ENCODE results near the gene SORCS2. TPM values are rescaled to one million over a fixed set of nuclear protein-coding genes. Genes with fewer than 3 reads are reported as not detected.
A peak's percentile ranks its signal among the peaks of the same experiment; 100 is the strongest.

SORCS2 gene
- polyA plus RNA-seq, 1 donor (not counting 4 experiments of a cell fraction or from before 2014, with no cell fraction given) = 0.09 TPM

- peak overlapping the region; percentile 59 for H3K4me2 ChIP-seq (ENCODE audit: control insufficient read depth, extremely low read depth, insufficient read depth, low read depth, low read length)
- no peak overlapping the region for H2AFZ ChIP-seq (ENCODE audit: control insufficient read depth, low read length)
- H3K9me1 ChIP-seq (ENCODE audit: control insufficient read depth, extremely low read depth, insufficient read depth, low read length) = no peaks in the 10 kb centered on the region
- H3K36me3 ChIP-seq (ENCODE audit: control insufficient read depth in 2 of 2, extremely low read depth in 1 of 2, insufficient read depth in 2 of 2, low read length in 2 of 2) = no peaks in the 10 kb centered on the region
- FAIRE-seq (peak; percentile 96), DNase-seq (ENCODE audit: low read depth, low spot score) (peak; percentile 81)
- H3K9me3 ChIP-seq (ENCODE audit: control insufficient read depth, low read depth, low read length) = no peaks in the 10 kb centered on the region
- H3K27me3 ChIP-seq (ENCODE audit: control insufficient read depth, extremely low read depth, insufficient read depth, low read length) = peaks cover 37% of the 10 kb centered on the region
- peak overlapping the region; percentile 6 for H3K9ac ChIP-seq (ENCODE audit: control insufficient read depth, extremely low read depth, insufficient read depth, low read length)
- dilution Hi-C loops (cut with MboI; ENCODE audit: extremely low pct_ligation_motif_present, low sequenced_read_pairs) = no loop called here
- peak overlapping the region; percentile 31 for H3K27ac ChIP-seq (ENCODE audit: control insufficient read depth, insufficient read depth, low read length)
- peak overlapping the region in 1 of 3 experiments; percentile 21 for H3K4me3 ChIP-seq (ENCODE audit: control insufficient read depth in 2 of 3, extremely low read depth in 1 of 3, insufficient read depth in 2 of 3, low read depth in 1 of 3, low read length in 3 of 3)
- no peaks in the 10 kb centered on the region for H4K20me1 ChIP-seq (ENCODE audit: control insufficient read depth, extremely low read depth, insufficient read depth, low read length)
- H3K79me2 ChIP-seq (ENCODE audit: control insufficient read depth, insufficient read depth, low read length) = no peaks in the 10 kb centered on the region
- no peak for TF ChIP-seq CTCF (optimal IDR thresholded peaks at IDR 0.05 in 1 of 3, IDR thresholded peaks at IDR 0.05 in 1 of 3, conservative IDR thresholded peaks at IDR 0.05 in 1 of 3; ENCODE audit: extremely low read depth in 1 of 3, insufficient read depth in 2 of 3, low read length in 3 of 3)
- no peak for TF ChIP-seq EZH2 (IDR thresholded peaks at IDR 0.05; ENCODE audit: low read length)
- peaks cover 27% of the 10 kb centered on the region for H3K4me1 ChIP-seq (ENCODE audit: control insufficient read depth, extremely low read depth, insufficient read depth, low read length)
Measured at GRCh38 chr4:7280926-7281690, 88.8 kb downstream of the SORCS2 start.

- TF ChIP-seq EZH2 (IDR thresholded peaks at IDR 0.05; ENCODE audit: low read length) (no peak), CTCF (optimal IDR thresholded peaks at IDR 0.05 in 1 of 3, IDR thresholded peaks at IDR 0.05 in 1 of 3, conservative IDR thresholded peaks at IDR 0.05 in 1 of 3; ENCODE audit: extremely low read depth in 1 of 3, insufficient read depth in 2 of 3, low read length in 3 of 3) (no peak)
- FAIRE-seq = no peak
- Histone ChIP-seq H3K9me3 (ENCODE audit: control insufficient read depth, low read depth, low read length) (no peaks in the 10 kb centered on the region), H4K20me1 (ENCODE audit: control insufficient read depth, extremely low read depth, insufficient read depth, low read length) (no peaks in the 10 kb centered on the region), H3K36me3 (ENCODE audit: control insufficient read depth in 2 of 2, extremely low read depth in 1 of 2, insufficient read depth in 2 of 2, low read length in 2 of 2) (no peaks in the 10 kb centered on the region), H3K9ac (ENCODE audit: control insufficient read depth, extremely low read depth, insufficient read depth, low read length) (no peak overlapping the region), H2AFZ (ENCODE audit: control insufficient read depth, low read length) (no peak overlapping the region), H3K27me3 (ENCODE audit: control insufficient read depth, extremely low read depth, insufficient read depth, low read length) (peaks cover 46% of the 10 kb centered on the region), H3K4me2 (ENCODE audit: control insufficient read depth, extremely low read depth, insufficient read depth, low read depth, low read length) (peak overlapping the region; percentile 59), H3K4me1 (ENCODE audit: control insufficient read depth, extremely low read depth, insufficient read depth, low read length) (peaks cover 27% of the 10 kb centered on the region), H3K9me1 (ENCODE audit: control insufficient read depth, extremely low read depth, insufficient read depth, low read length) (no peaks in the 10 kb centered on the region), H3K27ac (ENCODE audit: control insufficient read depth, insufficient read depth, low read length) (no peak overlapping the region), H3K4me3 (ENCODE audit: control insufficient read depth in 2 of 3, extremely low read depth in 1 of 3, insufficient read depth in 2 of 3, low read depth in 1 of 3, low read length in 3 of 3) (no peak overlapping the region), H3K79me2 (ENCODE audit: control insufficient read depth, insufficient read depth, low read length) (no peaks in the 10 kb centered on the region)
- dilution Hi-C loops (cut with MboI; ENCODE audit: extremely low pct_ligation_motif_present, low sequenced_read_pairs) = no loop called here
- DNase-seq (ENCODE audit: low read depth, low spot score) = no peak
Measured at GRCh38 chr4:7281691-7282665, 89.6 kb downstream of the SORCS2 start.

Measured in keratinocyte (primary cell).